SK-N-SH treated with all-trans-retinoic acid at 6 μM for 48 hours (cell line): ENCODE results near the gene KRTAP5-4.

Experiments used
- ARNTL ChIP-seq: fragments of 450-650 bp; formaldehyde crosslinking; IDR thresholded peaks from 2 replicates; pipeline ENCODE4 v1.5.0; 2020; ENCODE audit warnings: low read depth, mild to moderate bottlenecking, moderate library complexity, borderline replicate concordance
- CSDC2 ChIP-seq: fragments of 250-450 bp; sonication (Bioruptor Pico); IDR thresholded peaks from 2 replicates; pipeline ENCODE4 v1.5.0; 2020; ENCODE audit warnings: mild to moderate bottlenecking, moderate library complexity
- PPARA ChIP-seq: fragments of 250-450 bp; sonication (Bioruptor Pico); IDR thresholded peaks from 2 replicates; pipeline ENCODE4 v1.5.0; 2020; ENCODE audit warnings: mild to moderate bottlenecking, borderline replicate concordance
- TCF4 ChIP-seq: fragments of 250-450 bp; sonication (Bioruptor Pico); IDR thresholded peaks from 2 replicates; pipeline ENCODE4 v1.8.0; 2021; ENCODE audit warnings: mild to moderate bottlenecking, moderate library complexity, borderline replicate concordance
- TOX ChIP-seq: fragments of 250-450 bp; sonication (Bioruptor Pico); IDR thresholded peaks from 2 replicates; pipeline ENCODE4 v1.8.0; 2021; ENCODE audit warnings: mild to moderate bottlenecking, moderate library complexity, borderline replicate concordance
- TSHZ2 ChIP-seq: fragments of 250-450 bp; sonication (Bioruptor Pico); IDR thresholded peaks from 2 replicates; pipeline ENCODE4 v1.5.0; 2020; ENCODE audit warnings: mild to moderate bottlenecking, moderate library complexity
- ZFP3 ChIP-seq: fragments of 250-450 bp; sonication (Bioruptor Pico); IDR thresholded peaks from 2 replicates; pipeline ENCODE4 v1.5.0; 2020; ENCODE audit warnings: mild to moderate bottlenecking, moderate library complexity
- ZFP30 ChIP-seq: fragments of 450-650 bp; formaldehyde crosslinking; IDR thresholded peaks from 2 replicates; pipeline ENCODE4 v1.5.0; 2022; ENCODE audit warnings: mild to moderate bottlenecking, moderate library complexity
- TF ChIP-seq, protein P1 (sequence below): fragments of 250-450 bp; sonication (Bioruptor Pico); IDR thresholded peaks from 2 replicates; pipeline ENCODE4 v1.8.0; 2020; ENCODE audit warnings: mild to moderate bottlenecking, moderate library complexity, borderline replicate concordance

- TF ChIP-seq ARNTL (no peak), TSHZ2 (CRISPR knock-in tag) (no peak), PPARA (CRISPR knock-in tag) (no peak), CSDC2 (CRISPR knock-in tag) (no peak), TCF4 (no peak), TOX (CRISPR knock-in tag) (no peak), ZFP30 (CRISPR knock-in tag) (no peak), ZFP3 (CRISPR knock-in tag) (no peak)
- TF ChIP-seq, protein P1, sequence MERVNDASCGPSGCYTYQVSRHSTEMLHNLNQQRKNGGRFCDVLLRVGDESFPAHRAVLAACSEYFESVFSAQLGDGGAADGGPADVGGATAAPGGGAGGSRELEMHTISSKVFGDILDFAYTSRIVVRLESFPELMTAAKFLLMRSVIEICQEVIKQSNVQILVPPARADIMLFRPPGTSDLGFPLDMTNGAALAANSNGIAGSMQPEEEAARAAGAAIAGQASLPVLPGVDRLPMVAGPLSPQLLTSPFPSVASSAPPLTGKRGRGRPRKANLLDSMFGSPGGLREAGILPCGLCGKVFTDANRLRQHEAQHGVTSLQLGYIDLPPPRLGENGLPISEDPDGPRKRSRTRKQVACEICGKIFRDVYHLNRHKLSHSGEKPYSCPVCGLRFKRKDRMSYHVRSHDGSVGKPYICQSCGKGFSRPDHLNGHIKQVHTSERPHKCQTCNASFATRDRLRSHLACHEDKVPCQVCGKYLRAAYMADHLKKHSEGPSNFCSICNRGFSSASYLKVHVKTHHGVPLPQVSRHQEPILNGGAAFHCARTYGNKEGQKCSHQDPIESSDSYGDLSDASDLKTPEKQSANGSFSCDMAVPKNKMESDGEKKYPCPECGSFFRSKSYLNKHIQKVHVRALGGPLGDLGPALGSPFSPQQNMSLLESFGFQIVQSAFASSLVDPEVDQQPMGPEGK, result no peak
Observed at GRCh38 chr11:1652442-1652770, 30.5 kb upstream of the KRTAP5-4 start.
